Large intestine (tissue), 3 donors: Measurements from ENCODE around the gene SAP130. TPM values are rescaled to one million over a fixed set of nuclear protein-coding genes. Genes with fewer than 3 reads are reported as not detected.

Experiments used
- DNase-seq, 2 donors: peaks; one replicate each; pipeline versions ENCODE4 v3.0.0 to v3.0.0-alpha.2; 2013
- H3K27ac ChIP-seq: one replicate; pipeline ENCODE4 v1.5.1; 2013; ENCODE audit warnings: low read length
- H3K27me3 ChIP-seq: 2 replicates; pipeline ENCODE4 v1.6.1; 2013; ENCODE audit warnings: low read length; ENCODE audit not compliant: control insufficient read depth, insufficient read depth
- H3K36me3 ChIP-seq: 2 replicates; pipeline ENCODE4 v1.6.1; 2013; ENCODE audit warnings: low read length; ENCODE audit not compliant: control insufficient read depth, insufficient read depth
- H3K4me1 ChIP-seq: one replicate; pipeline ENCODE4 v1.6.1; 2013; ENCODE audit warnings: low read length; ENCODE audit not compliant: control insufficient read depth, insufficient read depth
- H3K4me3 ChIP-seq: one replicate; pipeline ENCODE4 v1.5.1; 2013; ENCODE audit warnings: low read length
- H3K9me3 ChIP-seq: one replicate; pipeline ENCODE4 v1.6.1; 2013; ENCODE audit warnings: mild to moderate bottlenecking, low read depth, low read length, moderate library complexity; ENCODE audit not compliant: control insufficient read depth
- WGBS: methylation state at CpG from one replicate; pipeline ENCODE4 v1.1.5; 2013; ENCODE audit warnings: low lambda C conversion rate; ENCODE audit not compliant: insufficient coverage; 5-methylcytosine and 5-hydroxymethylcytosine counted together
- polyA plus RNA-seq: library from polyadenylated mRNA; unstranded; fragments of 120-200 nt; gene quantifications from one replicate; pipeline ENCODE4 v1.2.1, GENCODE V29; 2013

The SAP130 gene
- polyA plus RNA-seq, 1 donor, result 26.9 TPM

- no CpG with 5 or more reads among the region's 12 CpGs for WGBS
- H3K27ac ChIP-seq, result no peak overlapping the region
- H3K4me1 ChIP-seq, result no peaks in the 10 kb centered on the region
- no peak for DNase-seq
- no peaks in the 10 kb centered on the region for H3K36me3 ChIP-seq
- no peaks in the 10 kb centered on the region for H3K9me3 ChIP-seq
- peaks cover 3% of the 10 kb centered on the region for H3K27me3 ChIP-seq
- no peak overlapping the region for H3K4me3 ChIP-seq
Measured at GRCh38 chr2:128053331-128053730, 25.5 kb upstream of the SAP130 start.

GRCh38 chr2:128043041-128043440 is 15.2 kb upstream of the SAP130 start:
- Histone ChIP-seq H3K36me3 (no peaks in the 10 kb centered on the region), H3K27me3 (no peaks in the 10 kb centered on the region), H3K4me1 (no peaks in the 10 kb centered on the region), H3K4me3 (no peak overlapping the region), H3K27ac (no peak overlapping the region), H3K9me3 (no peaks in the 10 kb centered on the region)
- no CpG with 5 or more reads among the region's 3 CpGs for WGBS
- no peak for DNase-seq

GRCh38 chr2:128041561-128041960 is 13.7 kb upstream of the SAP130 start:
- no peaks in the 10 kb centered on the region for H3K36me3 ChIP-seq
- DNase-seq, result no peak
- no peaks in the 10 kb centered on the region for H3K4me1 ChIP-seq
- no peak overlapping the region for H3K27ac ChIP-seq
- H3K9me3 ChIP-seq, result peaks cover 4% of the 10 kb centered on the region
- H3K27me3 ChIP-seq, result no peaks in the 10 kb centered on the region
- no peak overlapping the region for H3K4me3 ChIP-seq
- 50% methylated on average over 1 of the region's 3 CpGs for WGBS

- peaks cover 4% of the 10 kb centered on the region for H3K9me3 ChIP-seq
- 100% methylated on average over 1 of the region's 8 CpGs for WGBS
Measured at GRCh38 chr2:128040166-128040771, 12.4 kb upstream of the SAP130 start.

GRCh38 chr2:128039535-128039934 is 11.7 kb upstream of the SAP130 start:
- H3K4me3 ChIP-seq, result no peak overlapping the region
- no peaks in the 10 kb centered on the region for H3K4me1 ChIP-seq
- H3K9me3 ChIP-seq, result peaks cover 4% of the 10 kb centered on the region
- no peak overlapping the region for H3K27ac ChIP-seq
- no peaks in the 10 kb centered on the region for H3K27me3 ChIP-seq
- DNase-seq, result no peak
- no peaks in the 10 kb centered on the region for H3K36me3 ChIP-seq
- WGBS, result 100% methylated on average over 1 of the region's 9 CpGs

More at GRCh38 chr2:128040166-128040771, 12.4 kb upstream of the SAP130 start:
- H3K36me3 ChIP-seq, result no peaks in the 10 kb centered on the region
- no peak for DNase-seq
- no peaks in the 10 kb centered on the region for H3K4me1 ChIP-seq
- H3K27ac ChIP-seq, result no peak overlapping the region
- H3K4me3 ChIP-seq, result no peak overlapping the region
- no peaks in the 10 kb centered on the region for H3K27me3 ChIP-seq

- no peaks in the 10 kb centered on the region for H3K4me1 ChIP-seq
- no peak overlapping the region for H3K4me3 ChIP-seq
- H3K27me3 ChIP-seq, result no peaks in the 10 kb centered on the region
- no peak overlapping the region for H3K27ac ChIP-seq
- H3K36me3 ChIP-seq, result no peaks in the 10 kb centered on the region
- no peak for DNase-seq
- 80% methylated on average over 1 of the region's 3 CpGs for WGBS
- peaks cover 4% of the 10 kb centered on the region for H3K9me3 ChIP-seq
Measured at GRCh38 chr2:128038411-128038810, 10.6 kb upstream of the SAP130 start.

- DNase-seq, result no peak
- no peaks in the 10 kb centered on the region for H3K4me1 ChIP-seq
- no peaks in the 10 kb centered on the region for H3K36me3 ChIP-seq
- peaks cover 4% of the 10 kb centered on the region for H3K9me3 ChIP-seq
- 100% methylated on average over 1 of the region's 5 CpGs for WGBS
- no peak overlapping the region for H3K4me3 ChIP-seq
- no peak overlapping the region for H3K27ac ChIP-seq
- H3K27me3 ChIP-seq, result no peaks in the 10 kb centered on the region
Measured at GRCh38 chr2:128037649-128038048, 9.8 kb upstream of the SAP130 start.

GRCh38 chr2:128036748-128037607 is 9.1 kb upstream of the SAP130 start:
- no peak for DNase-seq

GRCh38 chr2:128032092-128032491 is 4.2 kb upstream of the SAP130 start:
- Histone ChIP-seq H3K27ac (no peak overlapping the region), H3K27me3 (peaks cover 2% of the 10 kb centered on the region), H3K36me3 (no peaks in the 10 kb centered on the region), H3K4me3 (no peak overlapping the region), H3K9me3 (no peaks in the 10 kb centered on the region), H3K4me1 (peaks cover 2% of the 10 kb centered on the region)
- no peak for DNase-seq
- 40% methylated on average over 1 of the region's 4 CpGs for WGBS

More at GRCh38 chr2:128036748-128037607, 9.1 kb upstream of the SAP130 start:
- 79% methylated on average over 2 of the region's 10 CpGs for whole genome bisulfite sequencing
- peaks cover 4% of the 10 kb centered on the region for H3K9me3 ChIP-seq
- H3K4me1 ChIP-seq, result no peaks in the 10 kb centered on the region
- peaks cover 2% of the 10 kb centered on the region for H3K27me3 ChIP-seq
- H3K36me3 ChIP-seq, result no peaks in the 10 kb centered on the region
- H3K4me3 ChIP-seq, result no peak overlapping the region
- no peak overlapping the region for H3K27ac ChIP-seq

- no peak for DNase-seq
- Histone ChIP-seq H3K4me3 (peak overlapping the region; percentile 90), H3K27me3 (peaks cover 2% of the 10 kb centered on the region), H3K27ac (peak overlapping the region; percentile 25), H3K4me1 (peaks cover 2% of the 10 kb centered on the region), H3K36me3 (peaks cover 4% of the 10 kb centered on the region), H3K9me3 (no peaks in the 10 kb centered on the region)
- whole genome bisulfite sequencing, result no CpG with 5 or more reads among the region's 1 CpG
Measured at GRCh38 chr2:128028668-128029054, 802 bp upstream of the SAP130 start.
